H1 (cell line): ENCODE results near the gene PRSS12. TPM values are rescaled to one million over a fixed set of nuclear protein-coding genes. Genes with fewer than 3 reads are reported as not detected.

ENCODE experiments used
- KDM5A ChIP-seq: fragments of 200-600 bp; IDR thresholded peaks from 2 replicates; pipeline ENCODE4 v1.7.1; 2012; ENCODE audit warnings: mild to moderate bottlenecking, low read length, inconsistent platforms, mixed read lengths
- POU5F1 ChIP-seq: IDR thresholded peaks from 2 replicates; pipeline ENCODE4 v1.6.1; 2011; ENCODE audit warnings: low read depth, mild to moderate bottlenecking, low read length, moderate library complexity
- polyA plus RNA-seq, 7 experiments: library from polyadenylated mRNA; depleted of rRNA in 3 of 7; stranded (reverse) in 5 of 7; unstranded in 2 of 7; fragments of >200 nt in 5 of 7; fragments of 200-250 nt in 2 of 7; gene quantifications; 1 replicate in 5 of 7; 2 replicates in 1 of 7; 4 replicates in 1 of 7; pipeline versions ENCODE4 v1.2.1 to v1.2.3, GENCODE V29; 2011 to 2013; ENCODE audit warnings: missing spikeins in 2 of 7, mixed read lengths in 2 of 7
- total RNA-seq: library from RNA; stranded (reverse); fragmentation: NEBNext Ultra II Directional; extraction: Animal tissue kit (Norgen Biotek cat#: 25700); gene quantifications from 2 replicates; pipeline ENCODE4 v1.2.1, GENCODE V29; 2021

PRSS12 gene
- total and polyA plus RNA-seq, 2 of the 8 experiments (the other 6 are each of a cell fraction or from before 2014, with no cell fraction given): 2.6 to 9.3 TPM

DNA sequence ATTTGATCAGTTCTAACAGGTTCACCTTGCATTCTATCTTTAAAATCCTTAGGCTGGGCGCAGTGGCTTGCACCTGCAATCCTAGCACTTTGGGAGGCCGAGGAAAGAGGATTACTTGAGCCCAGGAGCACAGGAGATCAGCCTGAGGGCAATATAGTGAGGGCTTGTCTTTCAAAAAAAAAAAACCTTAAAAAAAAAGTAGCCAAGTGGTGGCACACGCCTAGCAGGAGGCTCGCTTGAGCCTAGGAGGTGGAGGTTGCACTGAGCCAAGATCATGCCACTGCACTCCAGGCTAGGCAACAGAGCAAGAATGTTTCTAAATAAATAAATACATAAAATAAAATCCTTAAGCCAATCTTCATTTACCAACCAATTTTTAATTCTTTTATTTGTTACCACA is 75.6 kb downstream of the PRSS12 start (continued):
- TF ChIP-seq KDM5A: no peak
- no peak for TF ChIP-seq POU5F1
